IMR-90 (cell line): Measurements from ENCODE around the gene RIT1. TPM values are rescaled to one million over a fixed set of nuclear protein-coding genes. Genes with fewer than 3 reads are reported as not detected.

ENCODE experiments used
- ATAC-seq: fragments of 200-7000 bp; cut with Tn5 transposase; 2 replicates; pipeline ENCODE4 v1.9.1; 2020; ENCODE audit warnings: low read depth, mild to moderate bottlenecking, moderate library complexity
- BruUV-seq: library from RNA; stranded (reverse); fragments of 400-500 nt; replicated peaks from 2 replicates; lab custom pipeline; 2021; lab: Mats Ljungman, UMichigan
- CTCF ChIA-PET: fragments of 300-600 bp; formaldehyde crosslinking; extraction: SDS; loops from one replicate; lab custom pipeline; 2021; ENCODE audit warnings: antibody characterized with exemption; lab: Yijun Ruan, JAX
- POLR2A ChIA-PET: fragments of 300-600 bp; sonication (Branson Sonifier 250); formaldehyde crosslinking; loops from one replicate; lab custom pipeline; 2022; ENCODE audit warnings: antibody characterized with exemption; ENCODE audit not compliant: unreplicated experiment; lab: Charles Lee
- DNase-seq: peaks from one replicate; pipeline ENCODE4 v3.0.0; 2013
- H2AFZ ChIP-seq: replicated peaks from 2 replicates; pipeline ENCODE3; 2013; ENCODE audit warnings: low read length, mild to moderate bottlenecking; ENCODE audit not compliant: poor library complexity
- H2AK5ac ChIP-seq: 2 replicates; pipeline ENCODE4 v1.6.1; 2013; ENCODE audit warnings: low read depth, low read length, inconsistent platforms
- H2AK9ac ChIP-seq: replicated peaks from 2 replicates; pipeline ENCODE3; 2013; ENCODE audit warnings: mild to moderate bottlenecking, low read depth, low read length, moderate library complexity; ENCODE audit not compliant: poor library complexity
- H2BK120ac ChIP-seq: 2 replicates; pipeline ENCODE4 v1.6.1; 2013; ENCODE audit warnings: low read depth, low read length, inconsistent platforms
- H2BK15ac ChIP-seq: 3 replicates; pipeline ENCODE4 v1.6.1; 2013; ENCODE audit warnings: low read depth, low read length, inconsistent platforms
- H2BK20ac ChIP-seq: 2 replicates; pipeline ENCODE4 v1.6.1; 2013; ENCODE audit warnings: low read depth, mild to moderate bottlenecking, inconsistent platforms, low read length, moderate library complexity
- H2BK5ac ChIP-seq: 2 replicates; pipeline ENCODE4 v1.6.1; 2013; ENCODE audit warnings: mild to moderate bottlenecking, low read depth, low read length, inconsistent platforms; ENCODE audit not compliant: poor library complexity, severe bottlenecking
- H3K14ac ChIP-seq: replicated peaks from 2 replicates; pipeline ENCODE4 v1.6.1; 2013; ENCODE audit warnings: low read depth, low read length, inconsistent platforms
- H3K18ac ChIP-seq: 2 replicates; pipeline ENCODE4 v1.6.1; 2013; ENCODE audit warnings: low read depth, low read length, control low read depth
- H3K23ac ChIP-seq: 2 replicates; pipeline ENCODE4 v1.6.1; 2013; ENCODE audit warnings: low read depth, low read length, inconsistent platforms
- H3K27ac ChIP-seq: 2 replicates; pipeline ENCODE4 v1.5.1; 2013; ENCODE audit warnings: mild to moderate bottlenecking, control low read depth, low read length; ENCODE audit not compliant: insufficient read depth
- H3K27me3 ChIP-seq: 2 replicates; pipeline ENCODE4 v1.6.1; 2013; ENCODE audit warnings: low read length; ENCODE audit not compliant: control insufficient read depth, insufficient read depth
- H3K36me3 ChIP-seq: 2 replicates; pipeline ENCODE4 v1.6.1; 2013; ENCODE audit warnings: low read length, mixed read lengths; ENCODE audit not compliant: control insufficient read depth, insufficient read depth
- H3K4ac ChIP-seq: 2 replicates; pipeline ENCODE4 v1.6.1; 2013; ENCODE audit warnings: low read depth, low read length, inconsistent platforms
- H3K4me1 ChIP-seq: 2 replicates; pipeline ENCODE4 v1.6.1; 2013; ENCODE audit warnings: low read length, mixed read lengths; ENCODE audit not compliant: control insufficient read depth, insufficient read depth
- H3K4me2 ChIP-seq: 2 replicates; pipeline ENCODE4 v1.6.1; 2013; ENCODE audit warnings: low read depth, mild to moderate bottlenecking, control low read depth, low read length, moderate library complexity
- H3K4me3 ChIP-seq: 2 replicates; pipeline ENCODE4 v1.5.1; 2013; ENCODE audit warnings: low read depth, mild to moderate bottlenecking, control low read depth, low read length, moderate library complexity; ENCODE audit not compliant: insufficient read depth
- H3K56ac ChIP-seq: 2 replicates; pipeline ENCODE4 v1.6.1; 2013; ENCODE audit warnings: low read length, inconsistent platforms; ENCODE audit not compliant: insufficient read depth; ENCODE audit errors: extremely low read depth
- H3K79me1 ChIP-seq, 2 experiments: 2 replicates each; pipeline ENCODE4 v1.6.1; 2013; ENCODE audit warnings: low read length in 2 of 2, inconsistent platforms in 1 of 2, low read depth in 1 of 2
- H3K9ac ChIP-seq: 2 replicates; pipeline ENCODE4 v1.6.1; 2013; ENCODE audit warnings: low read depth, low read length, control low read depth
- H3K9me1 ChIP-seq: 2 replicates; pipeline ENCODE4 v1.6.1; 2013; ENCODE audit warnings: low read length, inconsistent platforms; ENCODE audit not compliant: insufficient read depth
- H3K9me3 ChIP-seq: 2 replicates; pipeline ENCODE4 v1.6.1; 2013; ENCODE audit warnings: low read length; ENCODE audit not compliant: control insufficient read depth, insufficient read depth
- H4K20me1 ChIP-seq: 2 replicates; pipeline ENCODE4 v1.6.1; 2013; ENCODE audit warnings: low read length, inconsistent platforms; ENCODE audit not compliant: insufficient read depth
- H4K5ac ChIP-seq: 2 replicates; pipeline ENCODE4 v1.6.1; 2013; ENCODE audit warnings: mild to moderate bottlenecking, low read depth, low read length, control low read depth
- H4K8ac ChIP-seq, 2 experiments: 2 replicates each; pipeline ENCODE4 v1.6.1; 2013; ENCODE audit warnings: low read depth in 2 of 2, low read length in 2 of 2, control low read depth in 1 of 2, inconsistent platforms in 1 of 2
- H4K91ac ChIP-seq: 2 replicates; pipeline ENCODE4 v1.6.1; 2013; ENCODE audit warnings: low read depth, low read length, inconsistent platforms; ENCODE audit not compliant: insufficient read depth
- RAD21 ChIP-seq: IDR thresholded peaks from 2 replicates; pipeline ENCODE4 v1.6.1; 2012; ENCODE audit warnings: low read length, improper control_type of control experiment
- dilution Hi-C: fragments of 300-500 bp; cut with HindIII; formaldehyde crosslinking; loops from one replicate; pipeline ENCODE4 v1.14.3; 2018; ENCODE audit warnings: low sequenced_read_pairs; ENCODE audit not compliant: unreplicated experiment
- in situ Hi-C: fragments of 300-500 bp; cut with MboI; formaldehyde crosslinking; loops from 3 replicates; pipeline ENCODE4 v1.14.3; 2019; ENCODE audit warnings: low sequenced_read_pairs, inconsistent platforms, mixed read lengths
- intact Hi-C: fragments of 100-400 bp; cut with micrococcal nuclease; formaldehyde crosslinking; loops from 2 replicates; pipeline ENCODE4 v1.10.0; 2022
- polyA plus RNA-seq, 3 experiments: library from polyadenylated mRNA; depleted of rRNA; stranded (reverse); fragments of >200 nt; gene quantifications; 2 replicates each; pipeline ENCODE4 v1.2.3, GENCODE V29; 2012; ENCODE audit warnings: low replicate concordance in 1 of 3
- total RNA-seq: library from RNA; depleted of rRNA; stranded (reverse); fragments of >200 nt; gene quantifications from 2 replicates; pipeline ENCODE4 v1.2.3, GENCODE V29; 2012

Gene RIT1
- total and polyA plus RNA-seq, 2 of the 4 experiments (the other 2 are of a cell fraction), result 29.6 to 46.8 TPM

DNA sequence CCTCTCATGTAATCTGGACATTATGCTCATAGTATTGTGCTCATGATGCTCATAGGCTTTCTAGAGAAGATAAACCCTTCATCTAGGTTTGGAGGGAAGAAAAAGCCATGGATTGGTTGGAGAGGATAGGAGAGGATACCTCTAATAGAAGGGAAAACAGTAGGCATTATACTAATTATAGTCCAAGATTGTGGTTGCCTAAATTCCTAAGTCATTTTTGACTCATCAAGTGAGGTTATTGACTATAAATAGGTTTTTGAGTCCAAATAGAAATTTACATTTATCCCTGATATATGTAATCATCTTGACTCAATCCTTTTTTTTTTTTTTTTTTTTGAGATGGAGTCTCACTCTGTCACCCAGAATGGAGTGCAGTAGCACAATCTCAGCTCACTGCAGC, 46.8 kb downstream of the RIT1 start:
- no peak overlapping the region for H3K27ac ChIP-seq
- H3K56ac ChIP-seq, result no peak overlapping the region
- no peaks in the 10 kb centered on the region; the same call in 1 of the 2 replicates for H4K20me1 ChIP-seq
- no peak overlapping the region for H2AFZ ChIP-seq
- H3K79me1 ChIP-seq, result peaks cover 13 to 64% of the 10 kb centered on the region in 2 experiments
- H4K91ac ChIP-seq, result no peak overlapping the region
- H3K9me3 ChIP-seq, result no peaks in the 10 kb centered on the region
- no peak overlapping the region for H2BK5ac ChIP-seq
- no peak overlapping the region for H2BK15ac ChIP-seq
- no peak overlapping the region; the same call in 1 of the 2 replicates for H3K4me2 ChIP-seq
- TF ChIP-seq RAD21, result no peak
- H3K36me3 ChIP-seq, result peaks cover 8% of the 10 kb centered on the region
- dilution Hi-C loops (no loop called here), intact Hi-C loops (no loop called here), in situ Hi-C loops (no loop called here)
- H3K4me3 ChIP-seq, result no peak overlapping the region
- H3K9me1 ChIP-seq, result peaks cover 10% of the 10 kb centered on the region
- ATAC-seq (no peak), DNase-seq (peak; percentile 68)
- POLR2A ChIA-PET, result no interaction called here
- no TSS peak for BruUV-seq
- H3K4me1 ChIP-seq, result no peaks in the 10 kb centered on the region; the same call in 1 of the 2 replicates
- H2AK5ac ChIP-seq, result no peak overlapping the region
- no peak overlapping the region for H3K4ac ChIP-seq
- no peak overlapping the region for H2BK20ac ChIP-seq
- H3K27me3 ChIP-seq, result no peaks in the 10 kb centered on the region
- no peak overlapping the region for H4K8ac ChIP-seq
- no peak overlapping the region for H2BK120ac ChIP-seq
- H3K23ac ChIP-seq, result no peak overlapping the region
- no peak overlapping the region for H4K5ac ChIP-seq
- no peak overlapping the region for H3K9ac ChIP-seq
- no peak overlapping the region for H3K14ac ChIP-seq
- H3K18ac ChIP-seq, result no peak overlapping the region
- CTCF ChIA-PET, result interaction anchor here (1.2 kb wide), 1 partner anchor 21 kb away, joined by 3 read pairs; no protein-coding TSS in a partner anchor
- no peak overlapping the region for H2AK9ac ChIP-seq
